K562 (cell line): Measurements from ENCODE around the gene AKAP6. TPM values are rescaled to one million over a fixed set of nuclear protein-coding genes. Genes with fewer than 3 reads are reported as not detected.

Experiments
- ATAC-seq: fragments of 200-7000 bp; cut with Tn5 transposase; 3 replicates; pipeline ENCODE4 v1.9.1; 2020; ENCODE audit warnings: moderate library complexity
- BruUV-seq: library from RNA; stranded (reverse); fragments of 400-500 nt; replicated peaks from 2 replicates; lab custom pipeline; 2021; lab: Mats Ljungman, UMichigan
- CTCF ChIA-PET: fragments of 300-600 bp; formaldehyde crosslinking; extraction: SDS; loops from one replicate; lab custom pipeline; 2021; ENCODE audit warnings: low intra/inter-chr PET ratio; lab: Yijun Ruan, JAX
- POLR2A ChIA-PET: fragments of 300-600, 350-650 bp; sonication (Branson Sonifier 250); formaldehyde crosslinking; extraction: SDS; loops from one replicate; lab custom pipeline; 2021; ENCODE audit warnings: antibody characterized with exemption, inconsistent platforms; lab: Yijun Ruan, JAX
- DNase-seq, 4 experiments: peaks; one replicate each; pipeline versions ENCODE4 v3.0.0 to v3.0.0-alpha.2; 2011 to 2018; ENCODE audit warnings: low spot score in 3 of 4, mixed read lengths in 3 of 4; ENCODE audit errors: extremely low read depth in 1 of 4
- FAIRE-seq: peaks from 2 replicates; lab custom pipeline; 2011; peaks lifted over from hg19 to GRCh38; lab: Jason Lieb, UNC
- H2AFZ ChIP-seq: 2 replicates; pipeline ENCODE4 v1.6.0; 2011; ENCODE audit warnings: low read depth, low read length, control low read depth, inconsistent platforms
- H3K27ac ChIP-seq: fragments of 200-600 bp; 3 replicates; pipeline ENCODE4 v1.8.0; 2011; ENCODE audit warnings: low read depth, mild to moderate bottlenecking, control low read depth, inconsistent platforms, low read length, moderate library complexity, mixed read lengths; ENCODE audit errors: extremely low read depth
- H3K27me3 ChIP-seq, 2 experiments: fragments of 300-600 bp in 1 of 2; 2 replicates in 1 of 2; 3 replicates in 1 of 2; pipeline versions ENCODE4 v1.6.0 to v1.8.0; 2011; ENCODE audit warnings: inconsistent platforms in 2 of 2, low read length in 2 of 2, mild to moderate bottlenecking in 1 of 2, mixed read lengths in 1 of 2, moderate library complexity in 1 of 2; ENCODE audit not compliant: control insufficient read depth in 2 of 2, insufficient read depth in 2 of 2
- H3K36me3 ChIP-seq: fragments of 300-600 bp; 3 replicates; pipeline ENCODE4 v1.8.0; 2011; ENCODE audit warnings: mild to moderate bottlenecking, low read length, inconsistent platforms; ENCODE audit not compliant: control insufficient read depth, insufficient read depth
- H3K4me1 ChIP-seq, 2 experiments: fragments of 200-600 bp in 1 of 2; replicated peaks in 1 of 2; 2 replicates in 1 of 2; 3 replicates in 1 of 2; pipeline versions ENCODE4 v1.5.1 to v1.8.0; 2011; ENCODE audit warnings: inconsistent platforms in 2 of 2, low read length in 2 of 2, mild to moderate bottlenecking in 1 of 2, mixed read lengths in 1 of 2, moderate library complexity in 1 of 2; ENCODE audit not compliant: control insufficient read depth in 2 of 2, insufficient read depth in 2 of 2
- H3K4me2 ChIP-seq: 2 replicates; pipeline ENCODE4 v1.6.1; 2011; ENCODE audit warnings: low read length, control low read depth, inconsistent platforms, mixed read lengths; ENCODE audit not compliant: insufficient read depth
- H3K4me3 ChIP-seq: fragments of 200-600 bp; sonication (generic), shearing (Covaris generic); 2 replicates; pipeline ENCODE4 v1.5.1; 2016; ENCODE audit warnings: control low read depth, inconsistent platforms
- H3K79me2 ChIP-seq: fragments of 200-600 bp; 3 replicates; pipeline ENCODE4 v1.8.0; 2011; ENCODE audit warnings: low read length, inconsistent platforms; ENCODE audit not compliant: control insufficient read depth, insufficient read depth
- H3K9ac ChIP-seq, 2 experiments: 2 replicates each; pipeline versions ENCODE4 v1.6.0 to v1.6.1; 2011; ENCODE audit warnings: low read depth in 2 of 2, low read length in 2 of 2, control low read depth in 1 of 2, inconsistent platforms in 1 of 2, mild to moderate bottlenecking in 1 of 2, mixed read lengths in 1 of 2; ENCODE audit not compliant: insufficient read depth in 1 of 2
- H3K9me1 ChIP-seq: one replicate; pipeline ENCODE4 v1.6.0; 2011; ENCODE audit warnings: inconsistent platforms, mild to moderate bottlenecking, low read length, moderate library complexity; ENCODE audit not compliant: control insufficient read depth, insufficient read depth
- H3K9me3 ChIP-seq: replicated peaks from 2 replicates; pipeline ENCODE4 v1.5.1; 2011; ENCODE audit warnings: low read depth, low read length, inconsistent platforms; ENCODE audit not compliant: control insufficient read depth, insufficient read depth
- H4K20me1 ChIP-seq: replicated peaks from 2 replicates; pipeline ENCODE4 v1.6.1; 2011; ENCODE audit warnings: low read length, inconsistent platforms, mixed read lengths; ENCODE audit not compliant: control insufficient read depth, insufficient read depth
- ARNT ChIP-seq, 2 experiments: fragments of 450-650 bp; IDR thresholded peaks; 2 replicates each; pipeline ENCODE4 v1.6.1; 2016; ENCODE audit warnings: mild to moderate bottlenecking in 1 of 2
- BACH1 ChIP-seq: fragments of 200-800 bp; sonication (Bioruptor generic); IDR thresholded peaks from 2 replicates; pipeline ENCODE4 v1.6.1; 2016; ENCODE audit warnings: missing genetic modification characterization, missing compliant biosample characterization
- CLOCK ChIP-seq: fragments of 250-450 bp; sonication (Bioruptor Pico); IDR thresholded peaks from 2 replicates; pipeline ENCODE4 v1.4.0; 2020; ENCODE audit warnings: mild to moderate bottlenecking, moderate library complexity, borderline replicate concordance
- DIDO1 ChIP-seq: fragments of 450-650 bp; IDR thresholded peaks from 2 replicates; pipeline ENCODE4 v1.6.1; 2016; ENCODE audit warnings: low read depth, missing biosample characterization, missing genetic modification characterization
- ILK ChIP-seq: fragments of 450-650 bp; IDR thresholded peaks from 2 replicates; pipeline ENCODE4 v1.6.1; 2016; ENCODE audit warnings: missing genetic modification characterization, low read depth, mild to moderate bottlenecking, missing compliant biosample characterization, moderate library complexity, borderline replicate concordance
- JUN ChIP-seq, 2 experiments: sonication (generic) in 1 of 2; formaldehyde crosslinking in 1 of 2; IDR thresholded peaks; 2 replicates each; pipeline versions ENCODE4 v1.6.1 to v1.8.0; 2012 to 2022; ENCODE audit warnings: borderline replicate concordance in 2 of 2, mild to moderate bottlenecking in 2 of 2, improper control_type of control experiment in 1 of 2, low read depth in 1 of 2, low read length in 1 of 2, missing genetic modification reagents in 1 of 2
- KLF16 ChIP-seq: IDR thresholded peaks from 2 replicates; pipeline ENCODE4 v1.6.1; 2016; ENCODE audit warnings: antibody characterized with exemption
- MYNN ChIP-seq, 2 experiments: sonication (generic); formaldehyde crosslinking in 1 of 2; IDR thresholded peaks; 2 replicates each; pipeline versions ENCODE4 v1.5.0 to v1.6.1; 2016 to 2020; ENCODE audit warnings: antibody characterized with exemption in 1 of 2, missing genetic modification reagents in 1 of 2
- NFRKB ChIP-seq: fragments of 450-650 bp; IDR thresholded peaks from 2 replicates; pipeline ENCODE4 v1.6.1; 2016; ENCODE audit warnings: low read depth
- PCBP1 ChIP-seq: fragments of 200-400 bp; formaldehyde crosslinking; IDR thresholded peaks from 2 replicates; pipeline ENCODE4 v1.6.1; 2018; ENCODE audit warnings: mild to moderate bottlenecking, low read depth, low read length; ENCODE audit not compliant: poor library complexity, severe bottlenecking
- SMARCB1 ChIP-seq: IDR thresholded peaks from 2 replicates; pipeline ENCODE4 v1.6.1; 2011; ENCODE audit warnings: improper control_type of control experiment, low read depth; ENCODE audit not compliant: insufficient read length
- ZBTB17 ChIP-seq: fragments of 450-650 bp; formaldehyde crosslinking; IDR thresholded peaks from 2 replicates; pipeline ENCODE4 v1.4.0; 2020; ENCODE audit warnings: mild to moderate bottlenecking
- ZNF124 ChIP-seq: sonication (generic); formaldehyde crosslinking; IDR thresholded peaks from 2 replicates; pipeline ENCODE4 v1.8.1; 2022; ENCODE audit warnings: missing genetic modification reagents
- ZNF175 ChIP-seq: fragments of 200-800 bp; sonication (Bioruptor generic); IDR thresholded peaks from 2 replicates; pipeline ENCODE4 v1.6.1; 2016; ENCODE audit warnings: low read depth, mild to moderate bottlenecking, missing genetic modification characterization, missing compliant biosample characterization
- ZNF212 ChIP-seq: fragments of 450-650 bp; formaldehyde crosslinking; IDR thresholded peaks from 2 replicates; pipeline ENCODE4 v1.4.0; 2020; ENCODE audit warnings: mild to moderate bottlenecking
- ZNF717 ChIP-seq: fragments of 250-450 bp; sonication (Bioruptor Pico); IDR thresholded peaks from 2 replicates; pipeline ENCODE4 v1.5.0; 2021
- ZZZ3 ChIP-seq: fragments of 450-650 bp; IDR thresholded peaks from 2 replicates; pipeline ENCODE4 v1.6.1; 2016; ENCODE audit warnings: antibody characterized with exemption, mild to moderate bottlenecking, moderate library complexity
- WGBS: fragments of 100-300 bp; shearing (Covaris generic); methylation state at CpG from one replicate; pipeline ENCODE4 v1.1.6; 2016; ENCODE audit warnings: low coverage, mixed read lengths; ENCODE audit not compliant: insufficient coverage; ENCODE audit errors: missing lambda C conversion rate; 5-methylcytosine and 5-hydroxymethylcytosine counted together
- in situ Hi-C: fragments of 300-500 bp; cut with MboI; formaldehyde crosslinking; loops from 4 replicates; pipeline ENCODE4 v1.15.0; 2018; ENCODE audit warnings: inconsistent platforms, mixed read lengths
- intact Hi-C: fragments of 100-400 bp; cut with micrococcal nuclease; formaldehyde crosslinking; loops from 2 replicates; pipeline ENCODE4 v1.14.2; 2022
- polyA plus RNA-seq, 8 experiments: library from polyadenylated mRNA; depleted of rRNA in 4 of 8; stranded (reverse) in 5 of 8; unstranded in 3 of 8; fragments of >200 nt; fragmentation: Nextera tagmentation in 2 of 8; fragmentation: Illumina TruSeq in 1 of 8; extraction: Ambion mirVana in 2 of 8; extraction: Trizol in 1 of 8; gene quantifications; 2 replicates each; pipeline versions ENCODE4 v1.2.1 to v1.2.3, GENCODE V29; 2011 to 2014; ENCODE audit warnings: inconsistent platforms in 1 of 8, missing spikeins in 1 of 8
- total RNA-seq, 7 experiments: library from RNA; depleted of rRNA in 6 of 7; stranded (reverse); fragments of >200 nt in 6 of 7; fragmentation: Illumina TruSeq in 2 of 7; extraction: Trizol in 2 of 7; gene quantifications; 2 replicates each; pipeline versions ENCODE4 v1.2.1 to v1.2.3, GENCODE V29; 2011 to 2021; ENCODE audit warnings: low replicate concordance in 1 of 7

The AKAP6 gene
- total and polyA plus RNA-seq, 9 of the 15 experiments (the other 6 are each of a cell fraction or from before 2014, with no cell fraction given): 0.03 to 1.7 (median 0.48) TPM

DNA sequence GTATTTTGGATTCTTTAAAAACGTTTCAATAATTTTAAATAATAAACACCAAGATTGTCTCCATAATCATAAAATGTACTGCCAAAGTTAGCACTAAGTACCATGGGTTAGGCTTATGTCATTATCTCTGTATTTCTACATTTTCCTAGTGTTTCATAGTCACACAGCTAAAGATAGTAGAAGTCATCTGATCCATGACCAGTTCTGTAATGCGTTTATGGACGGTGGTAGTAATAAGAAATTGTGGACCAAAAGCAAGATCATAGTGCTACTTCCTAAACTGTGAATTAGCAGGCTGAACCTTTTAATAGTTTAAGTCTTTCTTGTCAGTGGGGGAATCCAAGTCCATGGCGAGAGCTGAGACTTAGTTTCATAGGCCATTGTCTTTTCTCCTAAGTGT is 142.1 kb downstream of the AKAP6 start (continued):
- TF ChIP-seq BACH1 (tag) (no peak), ILK (tag) (no peak), ZBTB17 (CRISPR knock-in tag) (no peak), NFRKB (no peak)

- in situ Hi-C loops: loop anchor here (25.0 kb wide), 1 partner anchor 410 kb away; no protein-coding TSS in a partner anchor
These were observed 143.0 kb downstream of the AKAP6 start for GRCh38 chr14:32472076-32472475.

More at GRCh38 chr14:32472076-32472475, 143.0 kb downstream of the AKAP6 start:
- H3K4me1 ChIP-seq: no peaks in the 10 kb centered on the region
- POLR2A ChIA-PET: no interaction called here
- H3K36me3 ChIP-seq: no peaks in the 10 kb centered on the region
- H2AFZ ChIP-seq: no peak overlapping the region
- peaks cover 0 to 5% of the 10 kb centered on the region in 2 experiments; a peak in 2 of 5 replicates for H3K27me3 ChIP-seq
- 0% methylated on average over 1 of the region's 1 CpG for WGBS
- no peaks in the 10 kb centered on the region for H3K9me3 ChIP-seq
- H3K4me3 ChIP-seq: no peak overlapping the region
- no peaks in the 10 kb centered on the region for H4K20me1 ChIP-seq
- intact Hi-C loops: no loop called here
- H3K79me2 ChIP-seq: no peaks in the 10 kb centered on the region
- ATAC-seq: no peak
- no peak for DNase-seq
- H3K27ac ChIP-seq: no peak overlapping the region
- TF ChIP-seq ZNF717 (CRISPR knock-in tag) (no peak), JUN (IDR thresholded peaks at IDR 0.05; ENCODE audit: borderline replicate concordance, low read depth, low read length) (no peak), JUN (CRISPR knock-in tag; IDR thresholded peaks at IDR 0.05; ENCODE audit: borderline replicate concordance) (no peak), ZZZ3 (no peak), ZNF175 (no peak), DIDO1 (tag) (no peak), PCBP1 (no peak), ARNT (IDR thresholded peaks at IDR 0.05) (no peak), KLF16 (no peak), SMARCB1 (no peak), CLOCK (CRISPR knock-in tag) (no peak), ZNF212 (no peak), ZNF124 (CRISPR knock-in tag) (no peak), MYNN (IDR thresholded peaks at IDR 0.05) (no peak), MYNN (CRISPR knock-in tag; IDR thresholded peaks at IDR 0.05) (no peak)
- TF ChIP-seq, all 486 proteins: peak for 0
- no TSS peak for BruUV-seq
- no peak overlapping the region for H3K4me2 ChIP-seq
- FAIRE-seq: no peak
- CTCF ChIA-PET: no interaction called here
- no peaks in the 10 kb centered on the region for H3K9me1 ChIP-seq
- H3K9ac ChIP-seq: no peak overlapping the region
